Measurements from ENCODE around the gene HHAT.

- TF ChIP-seq CTCF (IDR thresholded peaks at IDR 0.05; ENCODE audit: borderline replicate concordance, extremely low read depth, low read length, poor library complexity, severe bottlenecking), result no peak
- TF ChIP-seq EZH2 (IDR thresholded peaks at IDR 0.05; ENCODE audit: borderline replicate concordance, low read depth, low read length, severe bottlenecking), result no peak
These were observed 136.4 kb downstream of the HHAT start for GRCh38 chr1:210465150-210465549.
